A204.1 (cell line): ENCODE measurements around the gene KCNT1.

Source experiments
- FAIRE-seq: peaks from 2 replicates; lab custom pipeline; 2012; peaks lifted over from hg19 to GRCh38; lab: Jason Lieb, UNC

Gene KCNT1

GRCh38 chr9:135785013-135785575 lies 83.1 kb downstream of the KCNT1 start:
- FAIRE-seq: no peak

DNA sequence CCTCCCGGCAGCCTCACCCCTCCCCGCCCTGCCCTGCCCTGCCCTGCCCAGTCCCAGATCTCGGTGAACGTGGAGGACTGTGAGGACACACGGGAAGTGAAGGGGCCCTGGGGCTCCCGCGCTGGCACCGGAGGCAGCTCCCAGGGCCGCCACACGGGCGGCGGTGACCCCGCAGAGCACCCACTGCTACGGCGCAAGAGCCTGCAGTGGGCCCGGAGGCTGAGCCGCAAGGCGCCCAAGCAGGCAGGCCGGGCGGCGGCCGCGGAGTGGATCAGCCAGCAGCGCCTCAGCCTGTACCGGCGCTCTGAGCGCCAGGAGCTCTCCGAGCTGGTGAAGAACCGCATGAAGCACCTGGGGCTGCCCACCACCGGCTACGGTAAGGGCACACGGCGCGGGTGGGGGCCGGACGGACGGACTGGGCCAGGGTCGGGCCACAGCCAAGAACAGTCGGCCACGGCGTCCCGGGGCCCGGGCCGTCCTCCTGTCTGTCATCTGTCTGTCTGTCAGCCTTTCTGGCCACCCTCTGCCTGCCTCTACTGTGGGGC lies 84.2 kb downstream of the KCNT1 start:
- no peak for FAIRE-seq

- FAIRE-seq: no peak
Observed at GRCh38 chr9:135787317-135787716, 85.3 kb downstream of the KCNT1 start.

DNA sequence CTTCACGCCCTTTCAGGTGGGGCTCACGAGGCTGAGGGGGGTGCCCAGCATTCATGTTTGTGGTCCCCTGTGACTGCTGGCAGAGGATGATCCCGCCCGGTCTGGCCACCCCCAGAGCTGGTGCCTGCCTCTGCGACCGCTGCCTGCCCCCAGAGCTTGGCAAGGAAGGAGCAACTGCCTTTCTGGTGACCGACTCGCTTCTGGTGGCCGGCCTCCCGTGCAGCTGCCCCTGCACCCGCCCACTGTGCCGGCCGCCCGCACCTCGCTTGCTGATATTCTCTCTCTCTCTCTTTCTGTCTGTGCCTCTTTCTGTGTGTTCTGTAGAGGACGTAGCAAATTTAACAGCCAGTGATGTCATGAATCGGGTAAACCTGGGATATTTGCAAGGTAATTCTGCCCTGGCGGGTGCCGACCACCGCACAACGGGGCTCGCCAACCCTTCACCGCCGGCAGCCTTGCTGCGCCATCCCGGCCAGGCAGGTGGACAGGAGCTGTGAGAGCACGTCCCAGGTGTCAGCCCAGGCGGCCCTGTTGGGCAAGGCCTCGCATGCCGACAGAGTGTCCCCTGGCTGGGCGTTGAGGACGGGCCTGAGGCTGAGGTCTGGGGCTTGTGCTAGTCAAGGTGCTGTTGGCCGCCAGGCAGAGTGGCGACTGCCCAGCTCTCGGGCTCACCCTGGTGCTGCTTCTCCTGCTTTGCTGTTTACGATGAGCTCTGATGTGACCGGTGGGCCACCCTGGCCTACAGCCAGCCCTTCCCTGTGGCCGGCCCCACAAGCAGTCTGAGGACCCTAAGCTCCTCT lies 86.0 kb downstream of the KCNT1 start:
- FAIRE-seq: no peak

DNA sequence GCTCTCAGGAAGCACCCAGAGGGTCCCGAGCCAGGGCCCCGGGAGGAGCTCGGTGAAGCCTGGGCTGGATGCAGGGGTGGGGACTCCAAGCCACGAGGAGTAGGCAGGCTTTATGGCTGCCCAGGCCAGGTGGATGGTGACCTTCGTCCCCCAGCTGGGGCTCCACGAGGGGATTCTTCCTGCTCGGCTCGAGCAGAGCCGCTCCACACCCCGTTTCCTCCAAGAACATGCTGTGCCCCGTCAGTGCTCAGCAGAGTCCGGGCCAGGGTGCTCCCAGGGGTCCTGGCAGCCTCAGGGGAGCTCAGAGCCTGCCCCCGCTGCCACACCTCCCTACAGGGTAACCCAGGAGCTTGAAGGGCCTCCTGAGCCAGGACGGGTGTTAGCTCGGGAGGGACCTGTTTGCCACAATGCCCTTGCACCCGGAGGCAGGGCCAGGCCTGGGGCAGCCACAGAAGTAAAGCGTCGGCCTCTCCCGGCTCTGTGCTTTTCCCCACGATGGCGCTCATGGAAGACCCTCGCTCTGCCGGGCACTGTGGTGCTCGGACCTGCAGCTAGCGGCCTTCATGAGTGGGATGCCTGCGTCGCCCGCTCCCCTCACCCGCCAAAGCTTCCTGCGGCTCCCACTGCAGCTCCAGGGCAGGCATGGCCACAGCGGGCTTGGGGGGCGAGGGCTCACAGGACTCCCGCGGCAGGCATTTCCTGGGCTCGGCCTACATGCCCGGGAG lies 86.8 kb downstream of the KCNT1 start:
- no peak for FAIRE-seq

GRCh38 chr9:135789838-135790291 lies 87.9 kb downstream of the KCNT1 start:
- no peak for FAIRE-seq

DNA sequence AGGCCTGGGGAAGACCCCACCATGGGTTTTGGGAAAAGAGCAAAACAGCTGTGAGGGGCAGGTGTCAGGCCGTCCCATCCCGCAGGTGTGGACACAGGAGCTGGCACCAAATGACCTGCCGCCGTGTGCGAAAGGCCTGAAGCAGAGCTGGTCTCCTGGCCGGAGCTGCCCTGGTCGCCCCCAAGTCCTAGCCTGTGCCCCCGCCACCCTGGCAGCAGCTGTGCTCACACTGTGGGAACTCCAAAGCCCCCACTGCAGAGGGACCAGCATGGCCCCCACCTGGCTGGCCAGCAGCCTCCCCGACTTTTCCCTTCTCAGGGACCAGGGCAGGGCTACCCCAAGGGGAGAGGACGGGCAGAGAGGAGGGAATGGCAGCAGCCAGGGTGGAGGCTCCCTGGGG lies 88.4 kb downstream of the KCNT1 start:
- FAIRE-seq: no peak

DNA sequence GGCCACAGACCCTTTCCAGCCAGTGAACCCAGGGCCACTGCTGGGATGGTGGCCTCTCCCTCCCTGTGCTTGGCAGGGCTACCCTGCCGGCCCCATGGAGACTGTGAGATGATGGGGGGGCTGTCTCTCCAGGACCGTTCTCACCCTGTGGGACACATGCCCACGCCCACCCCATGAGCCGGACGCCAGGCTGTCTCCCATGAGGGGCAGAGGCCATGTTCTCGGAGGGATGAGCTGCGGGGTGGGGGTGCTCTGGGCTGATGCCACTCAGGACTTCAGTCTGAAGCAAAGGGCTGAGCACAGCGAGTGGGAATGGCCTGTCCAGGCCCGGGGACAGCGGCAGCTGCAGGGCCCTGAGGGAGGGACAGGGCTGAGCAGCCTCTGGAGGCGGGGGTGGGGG lies 88.9 kb downstream of the KCNT1 start:
- no peak for FAIRE-seq

GRCh38 chr9:135791431-135792267 lies 89.7 kb downstream of the KCNT1 start:
- no peak for FAIRE-seq

GRCh38 chr9:135792268-135793128 lies 90.5 kb downstream of the KCNT1 start:
- FAIRE-seq: no peak

- no peak for FAIRE-seq
Observed at GRCh38 chr9:135793221-135794056, 91.5 kb downstream of the KCNT1 start.

DNA sequence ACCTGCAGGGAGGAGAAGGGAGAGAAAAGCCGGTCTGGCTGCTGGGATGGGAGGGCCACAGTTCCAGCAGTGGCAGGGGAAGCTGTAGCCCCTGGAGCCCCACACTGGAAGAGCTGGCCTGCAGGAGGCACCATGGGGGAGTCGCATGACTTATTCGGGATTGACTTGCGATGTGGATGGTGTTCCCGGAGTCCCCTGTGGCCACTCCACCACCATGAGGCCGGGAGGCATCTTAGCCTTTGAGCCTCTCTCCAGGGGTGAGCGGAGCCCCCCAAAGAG lies 92.0 kb downstream of the KCNT1 start:
- FAIRE-seq: no peak

DNA sequence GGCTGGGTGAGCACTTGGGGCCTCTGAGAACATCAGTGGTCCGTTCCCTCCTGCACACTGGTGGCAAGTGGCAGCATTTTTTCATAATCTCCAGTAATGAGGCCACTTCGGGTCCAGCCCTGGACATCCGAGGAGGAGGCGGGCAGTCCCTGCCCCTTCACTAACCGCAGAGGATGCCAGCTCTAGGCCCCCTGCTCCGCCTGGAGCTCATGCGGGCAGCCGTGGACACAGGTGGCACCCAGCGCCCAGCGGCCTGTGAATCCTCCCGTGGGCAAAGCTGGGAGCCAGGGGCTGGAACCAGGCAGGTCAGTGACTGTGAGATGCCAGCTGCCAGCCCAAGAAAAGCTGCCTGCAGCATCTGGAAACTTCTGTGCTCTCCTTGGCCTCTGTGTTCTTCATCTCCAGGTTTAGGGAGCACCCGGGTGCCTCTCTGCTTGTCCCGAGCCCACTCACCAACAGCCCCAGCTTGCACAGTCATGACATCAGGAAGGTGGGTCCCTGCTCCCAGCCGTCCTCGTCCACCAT lies 92.4 kb downstream of the KCNT1 start:
- FAIRE-seq: no peak

- FAIRE-seq: no peak
Observed at GRCh38 chr9:135795391-135795790, 93.4 kb downstream of the KCNT1 start.

- FAIRE-seq: no peak
Observed at GRCh38 chr9:135796784-135797485, 95.0 kb downstream of the KCNT1 start.

- no peak for FAIRE-seq
Observed at GRCh38 chr9:135797507-135798262, 95.7 kb downstream of the KCNT1 start.

DNA sequence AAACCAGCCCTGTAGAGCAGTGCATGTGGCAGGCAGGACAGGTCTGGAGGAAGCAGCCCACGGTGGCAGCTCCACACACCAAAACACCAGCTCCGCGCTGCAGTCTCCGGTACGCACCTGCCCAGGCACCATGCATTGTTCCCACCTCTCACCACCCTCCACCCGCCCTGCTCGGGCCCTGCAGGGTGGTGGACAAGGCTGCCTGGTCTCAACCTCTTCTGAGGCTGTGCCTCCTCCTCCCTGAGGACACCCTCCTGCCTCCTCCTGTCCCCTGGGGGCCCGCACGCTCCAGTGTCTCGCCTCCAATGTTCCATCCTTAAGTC lies 96.2 kb downstream of the KCNT1 start:
- FAIRE-seq: no peak

- FAIRE-seq: no peak
Observed at GRCh38 chr9:135799261-135799660, 97.3 kb downstream of the KCNT1 start.

DNA sequence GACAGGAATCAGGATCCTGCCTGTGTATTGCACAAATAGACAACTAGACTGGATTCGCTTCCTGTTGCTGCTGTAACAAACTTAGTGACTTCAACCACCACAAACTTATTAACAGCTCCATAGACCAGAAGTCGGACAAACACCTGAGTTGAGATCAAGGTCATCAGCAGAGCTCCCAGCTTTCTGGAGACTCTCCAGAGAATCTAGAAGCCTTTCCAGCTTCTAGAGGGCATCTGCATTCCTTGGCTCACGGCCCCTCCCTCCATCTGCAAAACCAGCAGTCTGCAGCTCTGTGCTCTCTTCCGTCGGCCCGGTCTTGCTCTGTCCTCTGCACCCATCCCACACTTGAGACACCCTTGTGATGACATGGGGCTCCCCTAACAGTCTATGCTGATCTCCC lies 99.1 kb downstream of the KCNT1 start:
- FAIRE-seq: no peak
